HG02642 (cell line): Measurements from ENCODE around the gene NEK2.
"Not testable (repeated sequence)": the region's sequence is repeated elsewhere in the genome, so short reads cannot be mapped to it uniquely, and the experiment has no call there.

ENCODE experiments used
- ATAC-seq: cut with Tn5 transposase; IDR thresholded peaks from one replicate; pipeline ENCODE4 v1.9.1; 2021; ENCODE audit warnings: mild to moderate bottlenecking; ENCODE audit not compliant: unreplicated experiment, poor library complexity

The NEK2 gene

DNA sequence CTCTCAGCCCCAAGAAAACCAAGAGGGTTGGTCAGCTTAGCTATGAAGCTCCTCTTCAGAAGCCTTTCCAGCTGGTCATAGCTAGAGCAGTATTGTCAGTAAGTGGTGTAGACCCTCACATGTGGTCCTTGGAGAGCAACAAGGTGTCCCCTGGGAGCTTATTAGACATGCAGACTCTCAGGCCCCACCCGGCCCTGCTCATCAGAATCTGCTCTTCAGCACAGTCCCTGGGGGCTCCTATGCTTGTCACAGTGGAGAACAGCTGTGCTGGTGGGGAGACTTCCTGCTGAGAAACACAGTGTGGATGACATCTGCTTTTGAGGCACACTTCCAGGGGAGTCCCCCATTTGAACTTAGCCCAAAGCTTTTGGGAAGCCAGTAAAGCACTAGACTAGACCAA is 21.9 kb upstream of the NEK2 start:
- peak; percentile 74 for ATAC-seq

DNA sequence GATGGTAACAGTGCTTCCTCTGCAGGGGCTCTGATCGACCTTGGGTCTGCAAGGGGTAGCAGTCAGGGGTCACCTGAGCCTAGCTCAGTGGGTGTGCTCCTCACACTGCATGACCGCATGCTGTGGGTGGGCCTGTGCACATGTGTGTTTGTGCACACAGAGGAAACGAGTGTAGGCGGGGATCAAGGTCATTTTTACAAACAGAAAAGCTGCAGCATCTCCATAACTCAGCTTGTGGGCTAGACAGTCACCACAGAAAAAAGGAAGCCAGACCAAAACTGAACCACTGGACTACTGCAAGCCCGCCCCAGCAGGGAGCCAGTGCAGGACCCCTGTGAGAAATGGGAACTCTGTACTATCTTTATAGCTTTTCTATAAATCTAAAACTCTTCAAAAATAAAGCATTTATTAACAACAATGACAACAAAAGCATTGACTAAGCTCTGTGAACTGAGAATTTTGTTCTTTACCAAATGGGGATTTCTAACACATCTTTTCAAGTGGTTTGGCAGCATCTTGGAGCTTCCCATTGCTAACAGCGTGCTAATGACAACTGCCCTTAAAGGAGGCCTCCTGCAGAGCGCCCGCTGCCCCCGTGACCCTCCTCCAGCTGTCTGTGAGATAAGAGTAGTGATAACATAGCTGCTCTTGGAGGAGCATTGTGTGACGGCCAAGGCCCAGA is 19.9 kb upstream of the NEK2 start:
- ATAC-seq, result peak; percentile 49

DNA sequence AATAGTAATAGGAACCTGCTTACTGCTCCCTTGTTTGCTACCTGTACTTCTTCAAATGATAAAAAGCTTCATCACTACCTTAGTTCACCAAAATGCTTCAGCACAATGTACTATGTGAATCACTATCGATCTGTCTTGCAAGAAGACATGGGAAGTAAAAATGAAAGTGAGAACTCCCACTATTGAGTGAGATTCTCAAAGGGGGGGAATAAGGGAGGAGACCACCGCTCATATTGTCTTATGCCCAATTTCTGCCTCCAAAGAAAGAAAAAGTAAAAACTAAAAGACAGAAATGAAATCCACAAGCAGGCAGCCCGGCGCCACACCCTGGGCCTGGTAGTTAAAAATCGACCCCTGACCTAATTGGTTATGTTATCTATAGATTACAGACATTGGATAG is 18.5 kb upstream of the NEK2 start:
- not testable (repeated sequence) for ATAC-seq

DNA sequence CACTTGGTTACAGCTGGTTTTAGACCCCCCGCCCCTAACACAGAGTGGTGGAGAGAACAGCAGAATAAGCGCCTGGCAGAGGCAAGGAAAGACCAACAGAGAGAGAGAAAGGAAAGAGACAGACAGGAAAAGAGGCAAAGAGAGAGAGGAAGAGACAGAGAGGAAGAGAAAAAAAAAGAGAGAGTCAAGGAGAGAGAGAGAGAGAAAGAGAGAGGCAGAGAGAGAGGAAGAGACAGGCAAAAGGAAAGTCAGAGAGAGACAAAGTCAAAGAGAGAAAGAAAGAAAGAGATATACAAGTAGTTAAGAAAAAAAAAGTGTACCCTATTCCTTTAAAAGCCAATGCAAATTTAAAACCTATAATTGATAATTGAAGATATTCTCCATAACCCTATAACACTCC is 13.0 kb upstream of the NEK2 start:
- ATAC-seq, result no peak

DNA sequence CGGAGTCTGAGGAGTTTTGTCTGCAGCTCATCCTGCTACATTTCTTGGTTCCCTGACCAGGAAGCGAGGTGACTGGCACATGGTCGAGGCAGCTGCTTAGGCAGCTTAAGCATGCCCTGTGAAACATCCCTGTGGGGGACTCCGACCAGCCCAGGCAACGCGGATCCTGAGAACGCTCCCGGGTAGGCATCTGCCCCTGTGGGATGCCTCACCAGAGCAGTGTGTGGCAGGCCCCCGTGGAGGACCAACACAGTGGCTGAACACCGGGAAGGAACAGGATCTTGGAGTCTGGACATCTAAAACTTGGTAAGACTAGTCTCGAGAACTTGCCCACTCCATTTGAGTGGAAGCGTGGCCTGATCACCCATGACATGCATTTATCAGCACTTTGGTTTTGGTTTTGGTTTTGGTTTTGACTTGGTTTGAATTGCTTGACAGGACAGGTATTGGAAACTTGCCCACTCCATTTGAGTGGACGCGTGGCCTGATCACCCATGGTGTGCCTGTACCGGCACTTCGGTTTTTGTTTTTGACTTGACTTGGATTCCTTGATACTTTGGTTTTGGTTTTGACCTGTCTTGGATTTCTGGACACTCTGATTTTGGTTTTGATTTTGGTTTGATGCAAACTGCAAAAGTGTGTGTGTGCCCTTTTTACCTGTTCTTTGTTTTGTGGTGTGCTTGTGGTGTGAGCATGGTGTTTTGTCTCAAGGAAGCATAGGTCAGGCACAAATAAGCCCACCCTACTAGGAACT is 12.2 kb upstream of the NEK2 start:
- ATAC-seq, result no peak

DNA sequence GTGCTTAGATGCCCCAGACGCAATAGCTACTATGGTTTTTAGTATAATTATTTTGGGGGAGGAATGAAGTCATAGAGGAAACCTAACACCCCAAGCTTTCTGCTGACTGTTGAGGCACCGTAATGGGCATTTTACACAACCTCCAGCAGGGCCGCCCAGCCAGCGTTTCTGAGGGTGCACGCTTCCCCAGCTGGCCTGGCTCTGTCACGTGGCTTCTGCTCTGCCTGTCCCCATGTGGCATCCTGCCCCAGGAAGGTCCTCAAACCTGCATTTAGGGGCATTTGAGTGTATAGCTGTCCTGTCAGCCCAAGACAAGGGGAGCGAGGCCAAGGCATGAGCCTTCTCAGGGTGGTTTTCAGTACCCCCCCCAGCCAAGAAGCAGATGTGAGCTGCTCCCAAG is 10.4 kb upstream of the NEK2 start:
- no peak for ATAC-seq

DNA sequence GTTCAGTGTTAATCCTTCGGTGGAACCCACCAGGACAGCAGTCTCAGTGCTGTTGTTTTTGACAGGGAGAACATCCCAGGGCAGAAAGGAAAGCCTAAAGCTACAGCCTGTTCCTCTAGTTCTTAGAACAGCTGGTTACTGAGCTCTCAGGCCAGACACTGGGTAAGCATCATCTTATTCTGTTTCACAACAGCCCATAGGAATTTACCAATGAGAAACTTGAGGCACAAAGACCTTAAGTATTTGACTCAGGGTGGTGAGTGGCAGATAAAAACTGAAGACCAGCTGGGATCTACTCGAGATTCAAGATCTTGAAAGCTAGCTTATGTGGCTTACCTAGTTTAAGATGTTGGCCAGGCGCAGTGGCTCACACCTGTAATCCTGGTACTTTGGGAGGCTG is 9.4 kb upstream of the NEK2 start:
- no peak for ATAC-seq

DNA sequence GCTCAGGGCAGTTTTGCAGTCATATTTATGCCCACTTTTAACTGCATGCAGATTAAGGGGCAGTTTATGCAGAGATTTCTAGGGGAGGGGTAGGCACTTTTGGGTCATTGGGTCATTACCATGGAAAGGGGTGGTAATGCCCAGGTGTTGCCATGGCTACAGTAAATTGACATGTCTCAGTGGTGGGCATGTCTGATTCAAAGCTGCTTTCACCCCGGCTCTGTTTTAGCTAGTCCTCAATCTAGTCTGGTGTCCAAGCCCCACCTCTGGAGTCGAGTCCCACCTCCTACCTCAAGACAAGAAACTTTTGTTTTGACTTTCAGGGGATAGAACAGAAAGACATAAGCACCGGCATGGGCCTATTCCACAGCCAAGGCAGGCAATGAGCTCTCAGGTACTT is 8.9 kb upstream of the NEK2 start:
- no peak for ATAC-seq

DNA sequence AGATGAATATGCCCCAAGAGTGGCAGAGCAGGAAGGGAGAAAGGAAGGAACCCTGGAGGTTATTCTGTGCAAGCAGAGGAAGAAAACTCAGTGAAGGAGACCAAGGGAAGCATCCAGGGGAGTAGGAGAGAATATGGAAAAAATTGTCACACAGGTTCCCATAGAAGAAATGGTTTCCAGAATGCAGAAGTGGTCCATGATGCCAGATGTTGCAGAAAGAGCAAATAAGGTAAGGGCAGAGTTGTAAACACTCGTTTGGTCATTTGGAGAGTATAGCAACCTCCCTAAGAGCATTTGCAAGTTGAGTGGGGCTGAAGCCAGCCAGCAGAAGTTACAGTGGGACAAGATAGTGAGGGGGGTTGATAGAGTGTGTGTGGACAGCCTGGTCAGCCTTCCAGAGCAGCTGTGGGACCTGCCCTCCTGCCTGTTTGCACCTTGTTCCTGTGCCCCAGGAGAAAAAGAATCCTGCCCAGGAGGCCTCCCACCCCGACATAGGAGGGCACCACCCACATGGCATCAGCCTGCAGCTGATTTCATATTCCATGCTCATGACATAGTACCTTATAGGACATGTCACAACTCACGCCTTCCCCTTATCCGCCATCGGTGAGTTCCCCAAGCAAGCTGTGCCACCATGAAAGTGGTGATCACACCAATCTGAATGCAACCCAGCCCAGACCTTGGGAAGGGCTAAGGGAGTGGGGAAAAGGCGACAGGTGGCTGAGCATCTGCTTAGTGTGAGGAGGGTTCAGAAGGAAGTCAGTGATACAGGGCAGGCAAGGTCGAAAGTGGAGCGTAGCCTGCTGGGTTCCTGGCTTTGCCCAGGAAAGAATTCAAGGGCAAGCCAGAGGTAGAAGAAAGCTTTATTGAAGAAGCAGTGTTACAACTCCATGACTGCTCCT is 8.2 kb upstream of the NEK2 start:
- no peak for ATAC-seq

DNA sequence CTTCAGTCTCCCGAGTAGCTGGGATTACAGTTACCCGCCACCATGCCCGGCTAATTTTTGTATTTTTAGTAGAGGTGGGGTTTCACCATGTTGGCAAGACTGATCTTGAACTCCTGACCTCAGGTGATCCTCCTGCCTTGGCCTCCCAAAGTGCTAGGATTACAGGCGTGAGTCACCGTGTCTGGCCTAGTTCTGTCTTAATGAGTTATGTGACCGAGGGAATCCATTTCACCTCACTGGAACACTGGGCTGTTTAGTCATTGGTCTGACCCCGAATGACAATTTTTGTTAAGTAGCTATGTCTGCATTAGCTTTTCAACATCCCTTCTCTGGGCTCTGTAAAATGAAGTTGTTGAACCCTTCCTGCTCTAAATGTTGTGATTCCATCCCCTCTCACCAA is 6.8 kb upstream of the NEK2 start:
- not testable (repeated sequence) for ATAC-seq

DNA sequence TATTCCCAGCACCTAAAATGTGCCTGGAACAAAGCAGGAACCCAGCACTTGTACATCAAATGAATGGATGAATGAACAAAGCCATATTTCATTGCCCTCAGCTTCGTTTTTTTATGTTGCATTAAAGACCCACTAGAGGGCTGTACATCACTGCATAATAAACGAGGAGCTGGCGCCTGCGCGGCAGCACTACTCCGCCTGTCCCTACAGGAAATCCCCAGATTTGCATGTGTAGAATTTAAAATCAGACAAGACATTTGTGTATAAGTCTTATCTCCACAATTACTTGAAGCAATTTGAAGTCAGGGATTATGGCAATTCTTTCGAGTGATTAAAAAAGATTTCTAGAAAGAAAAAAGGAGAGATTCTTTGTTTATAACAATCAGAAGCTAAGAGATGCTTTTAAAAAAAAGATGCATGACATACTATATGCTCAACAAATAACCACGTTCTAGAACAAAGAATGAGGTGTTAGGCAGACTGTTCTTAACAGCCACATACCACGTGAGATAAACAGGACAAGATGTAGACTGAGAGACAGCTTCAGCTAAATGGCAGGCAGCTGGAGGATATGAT is 5.4 kb upstream of the NEK2 start:
- ATAC-seq, result peak; percentile 85

DNA sequence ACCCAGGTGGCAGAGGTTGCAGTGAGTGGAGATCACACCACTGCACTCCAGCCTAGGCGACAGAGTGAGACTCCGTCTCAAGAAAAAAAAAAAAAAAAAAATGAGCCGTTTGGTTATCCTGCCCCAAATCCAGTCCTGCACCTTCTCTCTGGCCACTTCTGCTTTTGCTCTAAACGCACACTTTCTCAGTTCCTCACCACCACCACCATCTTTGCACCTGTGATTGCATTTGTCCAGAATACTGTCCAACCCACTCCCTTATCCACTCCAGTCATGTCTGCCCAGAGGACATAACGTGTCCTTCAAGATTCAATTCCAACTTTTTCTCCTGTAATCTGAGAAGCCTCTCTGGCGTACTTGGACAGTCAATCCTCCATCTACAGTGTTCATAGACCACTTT is 2.2 kb upstream of the NEK2 start:
- no peak for ATAC-seq

DNA sequence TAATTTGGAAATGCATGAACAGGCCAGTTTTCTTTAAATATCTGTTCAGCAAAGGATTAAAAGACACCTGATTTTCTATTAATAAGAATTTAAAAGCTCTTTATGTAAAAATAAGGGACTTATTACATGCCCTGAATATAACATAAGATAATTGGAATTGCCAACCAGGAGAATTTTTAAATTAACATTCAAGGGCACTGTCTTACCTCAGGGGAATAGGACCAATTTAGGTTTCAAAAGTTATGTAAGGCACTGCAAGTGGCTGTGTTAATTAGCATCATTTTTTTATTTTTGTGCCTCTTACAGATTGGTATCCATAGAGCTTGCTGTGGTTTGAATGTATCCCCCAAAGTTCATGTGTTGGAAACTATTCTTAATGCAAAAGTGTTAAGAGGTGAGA is 1.3 kb upstream of the NEK2 start:
- ATAC-seq, result no peak

DNA sequence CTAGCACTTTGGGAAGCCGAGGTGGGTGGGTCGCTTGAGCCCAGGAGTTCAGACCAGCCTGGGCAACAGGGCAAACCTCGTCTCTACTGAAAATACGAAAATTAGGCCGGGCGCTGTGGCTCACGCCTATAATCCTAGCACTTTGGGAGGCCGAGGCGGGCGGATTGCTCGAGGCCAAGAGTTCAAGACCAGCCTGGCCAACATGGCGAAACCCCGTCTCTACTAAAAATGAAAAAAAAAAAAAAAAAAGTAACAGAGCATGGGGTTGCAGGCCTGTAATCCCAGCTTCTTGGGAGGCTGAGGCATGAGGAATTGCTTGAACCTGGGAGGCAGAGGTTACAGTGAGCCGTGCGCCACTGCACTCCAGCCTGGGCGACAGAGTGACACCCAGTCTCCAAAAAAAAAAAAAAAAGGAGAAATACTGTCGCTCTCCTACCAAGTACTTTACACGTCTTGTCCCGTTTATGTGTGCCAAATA is 724 bp upstream of the NEK2 start:
- no peak for ATAC-seq

DNA sequence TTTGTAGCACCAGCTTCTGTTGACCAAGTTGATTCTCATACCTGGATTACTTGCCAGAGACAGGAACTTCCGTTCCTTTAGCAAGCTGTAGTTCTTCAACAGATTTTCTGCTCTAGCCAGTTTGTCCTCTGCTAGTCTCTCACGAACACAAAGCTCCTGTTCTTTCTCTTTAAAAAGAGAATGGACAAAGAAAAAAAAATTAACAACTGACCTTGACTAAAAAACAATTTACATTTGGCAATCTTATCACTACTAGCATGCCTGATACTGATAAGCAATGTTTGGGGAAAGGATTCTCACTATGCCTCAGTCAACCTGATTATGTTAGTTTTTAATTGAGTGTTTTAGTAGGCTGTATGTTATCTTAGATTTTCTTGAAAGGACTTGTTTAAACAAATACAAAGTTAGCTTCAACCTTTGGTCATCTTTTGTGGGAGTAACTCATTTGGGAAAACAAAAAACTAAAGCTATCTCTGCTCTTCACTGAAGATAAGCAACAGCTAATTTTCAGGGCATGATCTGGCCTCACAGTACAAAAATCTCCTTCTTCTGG is 8.3 kb downstream of the NEK2 start:
- ATAC-seq, result no peak

DNA sequence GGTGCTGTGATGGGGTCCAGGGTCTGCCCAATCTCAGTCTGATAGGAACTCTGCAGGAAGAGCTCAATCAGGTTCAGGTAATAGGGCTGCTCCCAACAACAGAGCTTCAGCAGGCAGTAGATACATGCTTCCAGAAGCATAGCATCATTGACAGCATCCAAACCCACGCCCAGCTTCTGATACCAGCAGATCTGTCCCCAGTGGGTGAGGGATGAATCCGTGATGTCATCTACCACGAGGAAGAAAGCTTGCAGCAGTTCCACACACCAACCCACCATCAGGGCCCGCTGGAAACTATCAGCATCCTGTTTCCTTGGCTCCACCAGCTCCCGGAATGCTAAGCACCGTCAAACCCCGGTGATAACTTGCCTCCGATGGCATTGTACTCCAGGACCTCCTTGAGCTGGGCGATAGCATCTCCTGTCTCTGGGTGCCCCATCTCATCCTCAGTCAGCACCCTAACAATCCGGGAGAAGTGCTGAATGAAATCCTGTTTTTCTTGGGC is 14.7 kb downstream of the NEK2 start:
- ATAC-seq, result no peak

DNA sequence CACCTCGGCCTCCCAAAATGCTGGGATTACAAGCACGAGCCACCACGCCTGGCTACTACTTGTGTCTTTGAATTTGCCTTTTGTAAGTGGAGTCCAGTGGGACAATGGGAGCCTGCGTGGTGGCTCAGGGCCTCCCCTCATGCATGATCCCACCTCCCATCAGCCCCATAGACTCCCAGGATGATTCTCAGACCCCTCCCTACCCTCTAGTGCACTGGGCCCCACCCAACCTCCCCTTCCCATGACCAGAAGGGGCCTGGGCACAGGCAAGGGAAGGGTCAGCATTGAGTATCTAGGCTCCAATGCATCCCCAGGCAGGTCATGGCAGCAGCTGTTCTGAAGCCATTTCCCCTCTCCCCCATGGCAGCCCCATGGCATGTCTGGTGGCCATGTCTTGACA is 18.7 kb downstream of the NEK2 start:
- ATAC-seq, result no peak

DNA sequence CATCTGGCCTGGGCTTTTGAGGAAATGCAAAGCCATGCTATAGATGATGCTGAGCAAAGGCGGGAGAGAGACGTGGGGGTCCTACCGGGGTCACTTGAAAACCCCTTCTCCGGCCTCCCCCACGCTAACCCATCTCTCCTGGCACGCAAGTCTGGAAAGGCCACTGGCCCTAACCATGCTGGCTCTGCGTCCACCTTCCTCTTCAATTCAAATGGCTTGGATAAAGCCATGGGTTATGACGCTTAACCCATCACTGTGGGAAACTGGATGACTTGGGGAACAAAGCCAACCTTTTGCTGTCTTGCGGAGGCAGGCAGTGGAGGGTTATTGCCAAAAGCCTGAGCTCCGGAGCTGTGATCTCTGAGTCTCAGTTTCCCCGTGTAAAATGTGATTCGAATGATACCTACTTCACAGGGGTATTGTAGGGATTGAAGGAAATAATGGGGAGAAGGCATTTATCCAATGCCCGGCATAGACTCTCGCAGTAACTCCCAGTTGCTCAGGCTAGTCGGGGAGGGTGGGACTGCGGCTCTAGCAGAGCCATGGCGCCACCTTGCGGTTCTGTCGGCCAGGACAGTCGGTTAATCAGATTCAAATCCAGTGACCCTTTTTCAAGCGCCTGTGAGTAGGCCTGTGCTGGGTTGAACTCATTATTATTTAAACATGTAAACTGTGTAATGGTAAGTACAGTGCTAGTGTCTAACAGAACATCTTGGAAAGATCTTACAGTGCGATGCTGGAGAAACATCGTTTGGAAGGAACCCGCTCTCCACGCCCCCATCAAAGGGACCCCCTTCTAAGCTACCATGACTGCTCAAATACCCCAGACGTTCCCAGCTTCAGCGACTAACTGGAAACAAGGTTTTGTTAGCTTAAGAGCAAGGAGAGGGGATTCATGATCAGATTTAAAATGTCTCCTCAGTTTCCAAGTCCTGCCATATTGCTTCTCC is 20.3 kb downstream of the NEK2 start:
- ATAC-seq, result peak; percentile 75

DNA sequence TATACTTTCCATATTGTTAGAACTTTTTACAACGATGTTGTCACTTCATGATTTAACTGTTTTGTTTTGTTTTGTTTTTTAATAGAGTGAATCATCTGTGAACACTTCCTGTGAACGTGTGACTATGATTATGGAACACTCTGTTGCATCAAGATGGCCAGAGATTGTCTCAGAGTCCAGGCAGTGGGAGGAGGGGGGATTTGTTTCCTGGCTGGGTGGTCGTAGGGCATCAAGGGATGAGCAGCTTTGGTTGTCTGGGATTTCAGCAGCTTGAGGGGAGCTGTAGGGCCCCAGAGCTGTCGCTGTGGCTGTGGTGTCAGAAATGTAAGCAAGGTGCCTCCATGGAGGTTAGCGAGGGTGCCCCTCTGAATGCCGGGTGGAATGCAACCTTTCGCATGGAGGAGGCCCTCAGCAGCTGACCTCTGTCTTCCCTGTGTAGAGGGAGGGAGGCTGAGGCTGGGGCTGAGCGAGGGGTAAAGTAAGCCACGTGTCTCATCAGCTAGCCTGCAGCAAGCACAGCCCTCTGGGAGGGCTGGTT is 21.4 kb downstream of the NEK2 start:
- ATAC-seq, result no peak
